Thyroid gland (tissue), 4 donors: ENCODE measurements around the gene ZNF384.

Experiments used
- POLR2A ChIP-seq, 2 donors: fragments of 450-650 bp; IDR thresholded peaks; one replicate each; pipeline ENCODE4 v1.6.1; 2017; ENCODE audit warnings: antibody characterized with exemption in 2 of 2, mild to moderate bottlenecking in 2 of 2, moderate library complexity in 1 of 2
- TF ChIP-seq, protein P1 (sequence below), 6 experiments: fragments of 200-600 bp in 3 of 6; fragments of 450-650 bp in 3 of 6; sonication (generic) in 3 of 6; IDR thresholded peaks; one replicate each; pipeline ENCODE4 v1.5.1; 2016 to 2019; ENCODE audit warnings: antibody characterized with exemption in 6 of 6, mild to moderate bottlenecking in 2 of 6, inconsistent platforms in 1 of 6, moderate library complexity in 1 of 6

GRCh38 chr12:6698352-6699046 lies 9.3 kb upstream of the ZNF384 start:
- TF ChIP-seq, protein P1, sequence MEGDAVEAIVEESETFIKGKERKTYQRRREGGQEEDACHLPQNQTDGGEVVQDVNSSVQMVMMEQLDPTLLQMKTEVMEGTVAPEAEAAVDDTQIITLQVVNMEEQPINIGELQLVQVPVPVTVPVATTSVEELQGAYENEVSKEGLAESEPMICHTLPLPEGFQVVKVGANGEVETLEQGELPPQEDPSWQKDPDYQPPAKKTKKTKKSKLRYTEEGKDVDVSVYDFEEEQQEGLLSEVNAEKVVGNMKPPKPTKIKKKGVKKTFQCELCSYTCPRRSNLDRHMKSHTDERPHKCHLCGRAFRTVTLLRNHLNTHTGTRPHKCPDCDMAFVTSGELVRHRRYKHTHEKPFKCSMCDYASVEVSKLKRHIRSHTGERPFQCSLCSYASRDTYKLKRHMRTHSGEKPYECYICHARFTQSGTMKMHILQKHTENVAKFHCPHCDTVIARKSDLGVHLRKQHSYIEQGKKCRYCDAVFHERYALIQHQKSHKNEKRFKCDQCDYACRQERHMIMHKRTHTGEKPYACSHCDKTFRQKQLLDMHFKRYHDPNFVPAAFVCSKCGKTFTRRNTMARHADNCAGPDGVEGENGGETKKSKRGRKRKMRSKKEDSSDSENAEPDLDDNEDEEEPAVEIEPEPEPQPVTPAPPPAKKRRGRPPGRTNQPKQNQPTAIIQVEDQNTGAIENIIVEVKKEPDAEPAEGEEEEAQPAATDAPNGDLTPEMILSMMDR (IDR thresholded peaks at IDR 0.05), result no peak
- TF ChIP-seq POLR2A (IDR thresholded peaks at IDR 0.05), result no peak
